ENCODE data around the gene C1orf105.

- no peak for TF ChIP-seq CTCF (conservative IDR thresholded peaks at IDR 0.05)
- TF ChIP-seq ZFX (IDR thresholded peaks at IDR 0.05) = no peak
These were observed 33.1 kb downstream of the C1orf105 start for GRCh38 chr1:172453607-172454006.
